HG02852 (cell line): ENCODE results near the gene MYF5.
"Not testable (repeated sequence)": the region's sequence is repeated elsewhere in the genome, so short reads cannot be mapped to it uniquely, and the experiment has no call there.

Experiments
- ATAC-seq: cut with Tn5 transposase; IDR thresholded peaks from one replicate; pipeline ENCODE4 v1.9.1; 2021; ENCODE audit warnings: mild to moderate bottlenecking, moderate library complexity; ENCODE audit not compliant: unreplicated experiment

MYF5 gene

GRCh38 chr12:80716696-80717469 lies at the start of gene MYF5:
Gene MYF5, plus strand, starts transcription at chr12:80716912. Its CDS starts 152 bp downstream, at chr12:80717064.
- ATAC-seq: no peak

GRCh38 chr12:80670214-80670613 lies 46.5 kb upstream of the MYF5 start:
- no peak for ATAC-seq

GRCh38 chr12:80676042-80676636 lies 40.6 kb upstream of the MYF5 start:
- ATAC-seq: not testable (repeated sequence)

GRCh38 chr12:80676856-80677255 lies 39.9 kb upstream of the MYF5 start:
- no peak for ATAC-seq

GRCh38 chr12:80677994-80678393 lies 38.7 kb upstream of the MYF5 start:
- ATAC-seq: no peak

GRCh38 chr12:80679346-80680131 lies 37.2 kb upstream of the MYF5 start:
- no peak for ATAC-seq

- peak; percentile 84 for ATAC-seq
These were observed 35.4 kb upstream of the MYF5 start for GRCh38 chr12:80681287-80681686.

- no peak for ATAC-seq
These were observed 34.9 kb upstream of the MYF5 start for GRCh38 chr12:80681786-80682185.

GRCh38 chr12:80684077-80684495 lies 32.6 kb upstream of the MYF5 start:
- ATAC-seq: no peak

- no peak for ATAC-seq
These were observed 26.6 kb upstream of the MYF5 start for GRCh38 chr12:80690090-80690489.

- ATAC-seq: no peak
These were observed 26.2 kb upstream of the MYF5 start for GRCh38 chr12:80690513-80690912.

- peak; percentile 62 for ATAC-seq
These were observed 24.6 kb upstream of the MYF5 start for GRCh38 chr12:80692114-80692513.

GRCh38 chr12:80697270-80697887 lies 19.3 kb upstream of the MYF5 start:
- no peak for ATAC-seq

- ATAC-seq: no peak
These were observed 18.5 kb upstream of the MYF5 start for GRCh38 chr12:80698256-80698655.

GRCh38 chr12:80698847-80699542 lies 17.7 kb upstream of the MYF5 start:
- ATAC-seq: no peak

- no peak for ATAC-seq
These were observed 16.4 kb upstream of the MYF5 start for GRCh38 chr12:80700327-80700726.

GRCh38 chr12:80701388-80701787 lies 15.3 kb upstream of the MYF5 start:
- no peak for ATAC-seq

- peak; percentile 88 for ATAC-seq
These were observed 13.6 kb upstream of the MYF5 start for GRCh38 chr12:80702889-80703805.

- ATAC-seq: no peak
These were observed 12.3 kb upstream of the MYF5 start for GRCh38 chr12:80704420-80704819.
